Calu3 (cell line): ENCODE measurements around the gene ACTL6B. TPM values are rescaled to one million over a fixed set of nuclear protein-coding genes. Genes with fewer than 3 reads are reported as not detected.

Experiments
- BruUV-seq: library from RNA; stranded (reverse); fragments of 400-500 nt; replicated peaks from 2 replicates; lab custom pipeline; 2021; lab: Mats Ljungman, UMichigan
- CTCF ChIA-PET: fragments of 300-600 bp; sonication (Branson Sonifier 250); formaldehyde crosslinking; loops from one replicate; lab custom pipeline; 2022; ENCODE audit warnings: antibody characterized with exemption; lab: Charles Lee
- DNase-seq: peaks from one replicate; pipeline ENCODE4 v3.0.0; 2022
- H3K27ac Mint-ChIP-seq: one replicate; pipeline ENCODE4 v1.8.0; 2022; ENCODE audit warnings: mixed read lengths; ENCODE audit not compliant: unreplicated experiment
- H3K27me3 Mint-ChIP-seq: one replicate; pipeline ENCODE4 v1.8.0; 2022; ENCODE audit warnings: mixed read lengths; ENCODE audit not compliant: unreplicated experiment
- H3K36me3 Mint-ChIP-seq: one replicate; pipeline ENCODE4 v1.8.0; 2022; ENCODE audit warnings: mild to moderate bottlenecking, moderate library complexity, mixed read lengths; ENCODE audit not compliant: insufficient read depth, unreplicated experiment
- H3K4me1 Mint-ChIP-seq: one replicate; pipeline ENCODE4 v1.8.0; 2022; ENCODE audit warnings: mild to moderate bottlenecking, low read depth, mixed read lengths; ENCODE audit not compliant: unreplicated experiment
- H3K4me3 Mint-ChIP-seq: one replicate; pipeline ENCODE4 v1.8.0; 2022; ENCODE audit warnings: mild to moderate bottlenecking, low read depth, moderate library complexity, mixed read lengths; ENCODE audit not compliant: unreplicated experiment
- H3K9me3 Mint-ChIP-seq: one replicate; pipeline ENCODE4 v1.8.0; 2022; ENCODE audit warnings: low read depth, mixed read lengths; ENCODE audit not compliant: unreplicated experiment
- CTCF ChIP-seq: fragments of 200-600 bp; IDR thresholded peaks from one replicate; pipeline ENCODE4 v1.8.0; 2022; ENCODE audit warnings: antibody characterized with exemption; ENCODE audit not compliant: unreplicated experiment
- intact Hi-C: fragments of 100-400 bp; cut with micrococcal nuclease; formaldehyde crosslinking; loops from one replicate; pipeline ENCODE4 v1.10.0; 2022; ENCODE audit not compliant: unreplicated experiment
- total RNA-seq: library from RNA; stranded (reverse); gene quantifications from 2 replicates; pipeline ENCODE4 v1.2.3, GENCODE V29; 2022

The ACTL6B gene
- total RNA-seq, 1 experiment from 2014 or later: not detected

GRCh38 chr7:100600730-100601038 is 55.6 kb downstream of the ACTL6B start:
- Mint-ChIP-seq H3K36me3 (peaks cover 11% of the 10 kb centered on the region), H3K9me3 (no peaks in the 10 kb centered on the region), H3K4me3 (no peak overlapping the region), H3K4me1 (no peaks in the 10 kb centered on the region), H3K27me3 (peaks cover 13% of the 10 kb centered on the region), H3K27ac (no peak overlapping the region)
- CTCF ChIA-PET: no interaction called here
- intact Hi-C loops: no loop called here
- no TSS peak for BruUV-seq
- no peak for TF ChIP-seq CTCF
- DNase-seq: no peak

- no peak for TF ChIP-seq CTCF
- no TSS peak for BruUV-seq
- Mint-ChIP-seq H3K4me3 (no peak overlapping the region), H3K9me3 (no peaks in the 10 kb centered on the region), H3K36me3 (peaks cover 7% of the 10 kb centered on the region), H3K27me3 (peaks cover 15% of the 10 kb centered on the region), H3K27ac (no peak overlapping the region), H3K4me1 (no peaks in the 10 kb centered on the region)
- CTCF ChIA-PET: interaction anchor here (0.6 kb wide), 1 partner anchor 13 kb away, joined by 3 read pairs; no protein-coding TSS in a partner anchor
- intact Hi-C loops: no loop called here
- DNase-seq: no peak
Observed at GRCh38 chr7:100599911-100600729, 56.1 kb downstream of the ACTL6B start.

- Mint-ChIP-seq H3K4me3 (no peak overlapping the region), H3K27ac (no peak overlapping the region), H3K36me3 (no peaks in the 10 kb centered on the region), H3K4me1 (no peaks in the 10 kb centered on the region), H3K9me3 (no peaks in the 10 kb centered on the region), H3K27me3 (peaks cover 15% of the 10 kb centered on the region)
- no peak for TF ChIP-seq CTCF
- BruUV-seq: no TSS peak
- intact Hi-C loops: no loop called here
- no peak for DNase-seq
- CTCF ChIA-PET: no interaction called here
Observed at GRCh38 chr7:100598425-100598824, 57.8 kb downstream of the ACTL6B start.

GRCh38 chr7:100595188-100595587 is 61.1 kb downstream of the ACTL6B start:
- intact Hi-C loops: no loop called here
- Mint-ChIP-seq H3K27me3 (peaks cover 37% of the 10 kb centered on the region), H3K9me3 (peaks cover 2% of the 10 kb centered on the region), H3K4me1 (no peaks in the 10 kb centered on the region), H3K36me3 (no peaks in the 10 kb centered on the region), H3K4me3 (no peak overlapping the region), H3K27ac (no peak overlapping the region)
- BruUV-seq: no TSS peak
- no peak for TF ChIP-seq CTCF
- CTCF ChIA-PET: no interaction called here
- no peak for DNase-seq

Other genes starting within 250 kb of the ACTL6B start
- 4.1 and 4.3 TPM in 2 replicates for gene ZCWPW1, start 227.7 kb downstream of the ACTL6B start, total RNA-seq
- 26.1 and 30.6 TPM in 2 replicates for gene MEPCE, start 226.6 kb downstream of the ACTL6B start, total RNA-seq
- gene PPP1R35, start 220.0 kb downstream of the ACTL6B start, total RNA-seq: 23.5 and 29.1 TPM in 2 replicates
- gene SPACDR, start 192.2 kb downstream of the ACTL6B start, total RNA-seq: 4.5 and 9.1 TPM in 2 replicates
- 24.4 and 27.3 TPM in 2 replicates for gene TSC22D4, start 177.2 kb downstream of the ACTL6B start, total RNA-seq
- gene NYAP1, start 172.5 kb downstream of the ACTL6B start, total RNA-seq: 0.38 and 0.39 TPM in 2 replicates
- 45.6 and 63.1 TPM in 2 replicates for gene AGFG2, start 117.2 kb downstream of the ACTL6B start, total RNA-seq
- gene SAP25, start 82.5 kb downstream of the ACTL6B start, total RNA-seq: 3.1 and 3.2 TPM in 2 replicates
- 29.0 and 34.6 TPM in 2 replicates for gene LRCH4, start 70.3 kb downstream of the ACTL6B start, total RNA-seq
- 0.29 and 0.66 TPM in 2 replicates for gene FBXO24, start 70.1 kb downstream of the ACTL6B start, total RNA-seq
- gene PCOLCE, start 54.1 kb downstream of the ACTL6B start, total RNA-seq: 4.4 and 6.1 TPM in 2 replicates
- 11.7 and 14.6 TPM in 2 replicates for gene MOSPD3, start 43.9 kb downstream of the ACTL6B start, total RNA-seq
- 0.90 and 1.5 TPM in 2 replicates for gene TFR2, start 14.9 kb downstream of the ACTL6B start, total RNA-seq
- 129 and 134 TPM in 2 replicates for gene GNB2, start 17.3 kb upstream of the ACTL6B start, total RNA-seq
- 29.5 and 30.8 TPM in 2 replicates for gene GIGYF1, start 37.8 kb upstream of the ACTL6B start, total RNA-seq
- 28.2 and 31.9 TPM in 2 replicates for gene POP7, start 49.7 kb upstream of the ACTL6B start, total RNA-seq
- gene EPO, start 64.0 kb upstream of the ACTL6B start, total RNA-seq: not detected in 2 replicates
- not detected in 2 replicates for gene ZAN, start 77.1 kb upstream of the ACTL6B start, total RNA-seq
- 63.7 and 72.4 TPM in 2 replicates for gene EPHB4, start 171.1 kb upstream of the ACTL6B start, total RNA-seq
- 29.9 and 36.6 TPM in 2 replicates for gene SLC12A9, start 196.3 kb upstream of the ACTL6B start, total RNA-seq
- gene TRIP6, start 210.9 kb upstream of the ACTL6B start, total RNA-seq: 50.0 and 63.5 TPM in 2 replicates
- gene SRRT, start 218.7 kb upstream of the ACTL6B start, total RNA-seq: 151 and 157 TPM in 2 replicates
- gene UFSP1, start 233.3 kb upstream of the ACTL6B start, total RNA-seq: 3.3 and 4.2 TPM in 2 replicates
- 3.2 and 11.3 TPM in 2 replicates for gene ACHE, start 239.4 kb upstream of the ACTL6B start, total RNA-seq